GM12878 (cell line): Measurements from ENCODE around the gene PCSK5. TPM values are rescaled to one million over a fixed set of nuclear protein-coding genes. Genes with fewer than 3 reads are reported as not detected.
"Not testable (repeated sequence)": the region's sequence is repeated elsewhere in the genome, so short reads cannot be mapped to it uniquely, and the experiment has no call there.

ENCODE experiments used
- ATAC-seq: fragments of 200-7000 bp; cut with Tn5 transposase; 3 replicates; pipeline ENCODE4 v1.9.1; 2020; ENCODE audit warnings: mild to moderate bottlenecking, moderate library complexity
- BruUV-seq: library from RNA; stranded (reverse); fragments of 400-500 nt; replicated peaks from 2 replicates; lab custom pipeline; 2021; lab: Mats Ljungman, UMichigan
- CTCF ChIA-PET: fragments of 300-600 bp; sonication (Branson Sonifier 250); formaldehyde crosslinking; extraction: SDS; loops from one replicate; lab custom pipeline; 2021; ENCODE audit warnings: inconsistent platforms; lab: Yijun Ruan, JAX
- POLR2A ChIA-PET: fragments of 350-600 bp; formaldehyde crosslinking; extraction: SDS; loops from one replicate; lab custom pipeline; 2021; ENCODE audit warnings: inconsistent platforms; lab: Charles Lee
- RAD21 ChIA-PET: fragments of 300-600 bp; sonication (Branson Sonifier 250); formaldehyde crosslinking; loops from one replicate; lab custom pipeline; 2023; ENCODE audit warnings: antibody characterized with exemption; ENCODE audit not compliant: unreplicated experiment; lab: Charles Lee
- SMC1A ChIA-PET: fragments of 300-600 bp; sonication (Branson Sonifier 250); formaldehyde crosslinking; loops from one replicate; lab custom pipeline; 2023; ENCODE audit not compliant: unreplicated experiment, uncharacterized antibody; lab: Charles Lee
- DNase-seq: peaks from one replicate; pipeline ENCODE4 v3.0.0-alpha.2; 2011; ENCODE audit warnings: low read depth, low spot score
- FAIRE-seq: peaks from 3 replicates; lab custom pipeline; 2011; peaks lifted over from hg19 to GRCh38; lab: Jason Lieb, UNC
- H2AFZ ChIP-seq: 2 replicates; pipeline ENCODE4 v1.6.0; 2011; ENCODE audit warnings: low read depth, low read length, control low read depth; ENCODE audit not compliant: control insufficient read depth
- H3K27ac ChIP-seq: 2 replicates; pipeline ENCODE4 v1.5.1; 2011; ENCODE audit warnings: control low read depth; ENCODE audit not compliant: control insufficient read depth, insufficient read depth
- H3K27me3 ChIP-seq, 2 experiments: replicated peaks in 1 of 2; 2 replicates each; pipeline versions ENCODE4 v1.6.0 to v1.6.1; 2011; ENCODE audit warnings: low read length in 1 of 2; ENCODE audit not compliant: control insufficient read depth in 2 of 2, insufficient read depth in 2 of 2
- H3K36me3 ChIP-seq, 2 experiments: 2 replicates each; pipeline ENCODE4 v1.5.1; 2011; ENCODE audit warnings: low read length in 1 of 2; ENCODE audit not compliant: control insufficient read depth in 2 of 2, insufficient read depth in 2 of 2
- H3K4me1 ChIP-seq: 2 replicates; pipeline ENCODE4 v1.6.1; 2011; ENCODE audit warnings: mild to moderate bottlenecking, low read length, moderate library complexity, mixed read lengths; ENCODE audit not compliant: control insufficient read depth, insufficient read depth
- H3K4me2 ChIP-seq: 2 replicates; pipeline ENCODE4 v1.6.0; 2011; ENCODE audit warnings: control low read depth; ENCODE audit not compliant: control insufficient read depth, insufficient read depth
- H3K4me3 ChIP-seq: fragments of 200-600 bp; sonication (generic); 2 replicates; pipeline ENCODE4 v1.5.1; 2016
- H3K79me2 ChIP-seq: 2 replicates; pipeline ENCODE4 v1.6.0; 2011; ENCODE audit warnings: low read length; ENCODE audit not compliant: control insufficient read depth, insufficient read depth
- H3K9ac ChIP-seq: 2 replicates; pipeline ENCODE4 v1.8.0; 2011; ENCODE audit warnings: low read length, control low read depth, mixed read lengths; ENCODE audit not compliant: control insufficient read depth, insufficient read depth
- H3K9me3 ChIP-seq: replicated peaks from 3 replicates; pipeline ENCODE4 v1.5.1; 2011; ENCODE audit warnings: mild to moderate bottlenecking, low read length; ENCODE audit not compliant: control insufficient read depth, insufficient read depth
- H4K20me1 ChIP-seq: 2 replicates; pipeline ENCODE4 v1.6.0; 2011; ENCODE audit not compliant: control insufficient read depth, insufficient read depth
- KDM1A ChIP-seq: fragments of 200-600 bp; sonication (generic); IDR thresholded peaks from 2 replicates; pipeline ENCODE4 v1.6.1; 2016; ENCODE audit warnings: borderline replicate concordance
- MLLT1 ChIP-seq: fragments of 450-650 bp; IDR thresholded peaks from 2 replicates; pipeline ENCODE4 v1.6.1; 2016; ENCODE audit warnings: mild to moderate bottlenecking
- SMAD5 ChIP-seq: IDR thresholded peaks from 2 replicates; pipeline ENCODE4 v1.6.1; 2016; ENCODE audit warnings: antibody characterized with exemption, low read depth
- ZBTB33 ChIP-seq: fragments of 450-650 bp; IDR thresholded peaks from 2 replicates; pipeline ENCODE4 v1.6.1; 2017; ENCODE audit warnings: mild to moderate bottlenecking
- WGBS: methylation state at CpG from one replicate; pipeline ENCODE4 v1.1.6; 2016; ENCODE audit warnings: low lambda C conversion rate; ENCODE audit not compliant: insufficient replicate concordance, insufficient coverage; ENCODE audit errors: missing lambda C conversion rate; 5-methylcytosine and 5-hydroxymethylcytosine counted together
- in situ Hi-C: fragments of 300-500 bp; cut with MboI; formaldehyde crosslinking; loops from 9 replicates; pipeline ENCODE4 v1.14.3; 2018; ENCODE audit warnings: mixed read lengths
- intact Hi-C: fragments of 100-400 bp; cut with micrococcal nuclease; formaldehyde crosslinking; loops from one replicate; pipeline ENCODE4 v1.14.2; 2022; ENCODE audit not compliant: unreplicated experiment
- polyA plus RNA-seq, 11 experiments: library from polyadenylated mRNA; depleted of rRNA in 4 of 11; unstranded in 6 of 11; stranded (reverse) in 5 of 11; fragments of >200 nt; fragmentation: Nextera tagmentation in 4 of 11; fragmentation: Illumina TruSeq in 1 of 11; extraction: Ambion mirVana in 4 of 11; extraction: Trizol in 1 of 11; gene quantifications; 1 replicate in 1 of 11; 2 replicates in 10 of 11; pipeline versions ENCODE4 v1.2.1 to v1.2.3, GENCODE V29; 2011 to 2016; ENCODE audit warnings: inconsistent platforms in 2 of 11, missing spikeins in 2 of 11, low read depth in 1 of 11
- total RNA-seq, 4 experiments: library from RNA; depleted of rRNA in 3 of 4; stranded (reverse); fragments of >200 nt in 3 of 4; fragmentation: Illumina TruSeq in 1 of 4; extraction: Trizol in 1 of 4; gene quantifications; 2 replicates each; pipeline versions ENCODE4 v1.2.1 to v1.2.3, GENCODE V29; 2013 to 2021

PCSK5 gene
- total and polyA plus RNA-seq, 10 of the 15 experiments (the other 5 are each of a cell fraction or from before 2014, with no cell fraction given), result 0.01 to 0.13 (median 0.04) TPM; not detected in 3

- TF ChIP-seq ZBTB33 (no peak), MLLT1 (no peak), SMAD5 (no peak)
- TF ChIP-seq, all 136 proteins: peak for 0
Observed at GRCh38 chr9:76067696-76068095, 177.2 kb downstream of the PCSK5 start (continued).

- Histone ChIP-seq H3K79me2 (no peaks in the 10 kb centered on the region), H3K4me1 (no peaks in the 10 kb centered on the region), H4K20me1 (no peaks in the 10 kb centered on the region), H3K4me3 (no peak overlapping the region), H3K27me3 (no peaks in the 10 kb centered on the region), H2AFZ (no peak overlapping the region), H3K9me3 (no peaks in the 10 kb centered on the region), H3K9ac (no peak overlapping the region), H3K36me3 (no peaks in the 10 kb centered on the region), H3K4me2 (no peak overlapping the region), H3K27ac (no peak overlapping the region)
- intact Hi-C loops, result no loop called here
- ATAC-seq (no peak), FAIRE-seq (no peak), DNase-seq (no peak)
- ChIA-PET CTCF (interaction anchor here (0.6 kb wide), 1 partner anchor 749 kb away, joined by 3 read pairs; no protein-coding TSS in a partner anchor), POLR2A (no interaction called here), SMC1A (no interaction called here), RAD21 (no interaction called here)
- in situ Hi-C loops, result no loop called here
- no TSS peak for BruUV-seq
- TF ChIP-seq KDM1A, result no peak
Observed at GRCh38 chr9:76077537-76077936, 187.1 kb downstream of the PCSK5 start.

- H4K20me1 ChIP-seq, H3K27me3 ChIP-seq, H3K27ac ChIP-seq, ATAC-seq, BruUV-seq, SMC1A ChIA-PET, DNase-seq, H3K4me2 ChIP-seq, H3K9me3 ChIP-seq, POLR2A ChIA-PET, H3K4me3 ChIP-seq, H3K9ac ChIP-seq, H3K36me3 ChIP-seq, H3K79me2 ChIP-seq, in situ Hi-C loops, FAIRE-seq, H2AFZ ChIP-seq, intact Hi-C loops, CTCF ChIA-PET, H3K4me1 ChIP-seq: not testable (repeated sequence)
- RAD21 ChIA-PET, result interaction anchor here (0.6 kb wide), 1 partner anchor 39 kb away, joined by 3 read pairs; no protein-coding TSS in a partner anchor
- WGBS, result 35% methylated on average over 5 of the region's 5 CpGs
Observed at GRCh38 chr9:76081281-76081680, 190.8 kb downstream of the PCSK5 start.
